GM12891 (cell line): ENCODE results near the gene ZNF71.
"Not testable (repeated sequence)": the region's sequence is repeated elsewhere in the genome, so short reads cannot be mapped to it uniquely, and the experiment has no call there.

ENCODE experiments used
- DNase-seq: peaks from one replicate; pipeline ENCODE4 v3.0.0; 2011; ENCODE audit warnings: low spot score; ENCODE audit not compliant: insufficient read length
- FAIRE-seq: peaks from 2 replicates; lab custom pipeline; 2011; peaks lifted over from hg19 to GRCh38; lab: Jason Lieb, UNC
- PAX5 ChIP-seq: IDR thresholded peaks from 2 replicates; pipeline ENCODE4 v1.6.1; 2011; ENCODE audit warnings: low read length, moderate library complexity, mild to moderate bottlenecking; ENCODE audit not compliant: insufficient read depth, severe bottlenecking
- POLR2A ChIP-seq: IDR thresholded peaks from 2 replicates; pipeline ENCODE4 v1.6.1; 2011; ENCODE audit warnings: low read depth, low read length, control low read depth
- POLR2AphosphoS5 ChIP-seq: IDR thresholded peaks from 2 replicates; pipeline ENCODE4 v1.6.1; 2011; ENCODE audit warnings: low read depth, low read length, control low read depth
- POU2F2 ChIP-seq: IDR thresholded peaks from 2 replicates; pipeline ENCODE4 v1.6.1; 2011; ENCODE audit warnings: low read depth, mild to moderate bottlenecking, control low read depth, low read length, moderate library complexity
- SPI1 ChIP-seq: IDR thresholded peaks from 2 replicates; pipeline ENCODE4 v1.6.1; 2011; ENCODE audit warnings: low read depth, low read length, control low read depth

Gene ZNF71

DNA sequence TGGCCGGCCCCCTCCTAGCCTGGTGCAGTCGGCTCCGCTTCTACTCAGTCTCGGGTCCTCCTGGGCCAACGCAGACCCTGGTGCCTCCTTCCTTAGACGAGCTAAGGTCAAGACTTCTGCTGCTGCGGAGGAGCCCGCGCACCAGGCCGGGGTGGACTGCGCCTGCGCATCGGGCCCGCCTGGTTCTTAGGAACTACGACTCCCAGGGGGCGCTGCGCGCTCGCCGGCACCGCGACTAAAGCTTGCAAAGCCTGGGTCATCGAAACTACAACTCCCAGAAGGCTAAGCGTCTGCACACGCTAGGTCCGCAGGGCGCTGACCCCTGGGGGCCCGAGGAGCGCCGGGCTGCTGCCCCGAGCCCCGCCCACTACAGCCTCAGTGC is 76.5 kb downstream of the ZNF71 start, which contains the start of gene ZNF835:
TSS of gene ZNF835 (minus strand) at position 145 of the 382 bp plus-strand sequence. CDS start 6,559 bp downstream, outside the sequence.
- DNase-seq, result peak; percentile 39
- no peak for FAIRE-seq
- TF ChIP-seq POLR2AphosphoS5 (no peak), POU2F2 (no peak), POLR2A (no peak), SPI1 (no peak), PAX5 (no peak)

DNA sequence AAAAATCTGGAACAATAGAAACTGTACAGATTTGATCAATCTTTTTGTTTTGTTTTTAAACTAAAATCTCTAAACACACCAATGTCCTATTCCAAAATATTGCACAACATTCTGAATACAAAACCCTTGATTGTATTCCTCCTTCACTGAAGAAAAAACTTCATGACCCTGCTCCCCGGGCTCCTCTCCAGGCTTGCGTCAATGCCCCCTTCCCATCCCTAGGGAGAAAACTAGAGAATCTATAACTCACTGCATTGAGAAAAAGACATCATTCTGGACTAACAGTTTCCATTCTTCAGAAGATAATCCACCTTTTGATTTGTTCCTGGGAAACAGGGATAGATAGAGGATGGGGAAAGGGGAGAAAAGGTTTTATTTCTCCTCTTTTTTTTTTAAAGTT is 77.5 kb downstream of the ZNF71 start:
- not testable (repeated sequence) for FAIRE-seq, DNase-seq
